GM18867 (cell line): ENCODE results near the gene WNK3.

Experiments used
- ATAC-seq: cut with Tn5 transposase; IDR thresholded peaks from one replicate; pipeline ENCODE4 v1.9.1; 2021; ENCODE audit warnings: mild to moderate bottlenecking, moderate library complexity; ENCODE audit not compliant: unreplicated experiment

The WNK3 gene

GRCh38 chrX:54171527-54172250 lies 186.2 kb downstream of the WNK3 start:
- ATAC-seq, result no peak

- ATAC-seq, result no peak
These were observed 186.8 kb downstream of the WNK3 start for GRCh38 chrX:54171091-54171490.

- ATAC-seq, result no peak
These were observed 190.9 kb downstream of the WNK3 start for GRCh38 chrX:54166915-54167314.

GRCh38 chrX:54157561-54157960 lies 200.3 kb downstream of the WNK3 start:
- no peak for ATAC-seq
